ENCODE measurements around the gene KCNN1.
A peak's percentile ranks its signal among the peaks of the same experiment; 100 is the strongest.
"Not testable (repeated sequence)": the region's sequence is repeated elsewhere in the genome, so short reads cannot be mapped to it uniquely, and the experiment has no call there.

KCNN1 gene

GRCh38 chr19:17966550-17967256 is at the start of gene KCNN1:
Gene KCNN1, plus strand, starts transcription at chr19:17967107. Its CDS starts 6,782 bp downstream, at chr19:17973889.
- DNase-seq (ENCODE audit: low read depth in 2 of 2): no peak

GRCh38 chr19:17918151-17918550 is 48.8 kb upstream of the KCNN1 start:
- not testable (repeated sequence) for DNase-seq (ENCODE audit: low read depth in 2 of 2)

- DNase-seq (ENCODE audit: low read depth in 2 of 2): not testable (repeated sequence)
Observed at GRCh38 chr19:17919122-17919521, 47.8 kb upstream of the KCNN1 start.

DNA sequence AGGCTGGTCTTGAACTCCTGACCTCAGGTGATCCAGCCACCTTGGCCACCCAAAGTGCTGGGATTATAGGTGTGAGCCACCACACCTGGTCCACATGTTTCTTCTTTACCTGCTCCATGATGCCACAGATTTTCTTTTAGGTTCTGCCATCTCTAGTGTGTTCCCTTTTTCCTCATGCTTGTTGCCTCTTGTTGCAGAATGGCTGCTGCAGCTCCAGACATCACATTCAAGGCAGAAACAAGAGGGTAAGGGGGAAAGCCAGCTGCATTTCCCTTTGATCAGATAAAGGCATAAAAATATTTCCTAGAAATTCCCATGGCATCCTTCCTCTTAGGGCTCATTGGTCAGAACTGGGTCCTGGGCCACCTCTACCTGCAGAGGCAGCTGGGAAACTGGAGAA is 46.4 kb upstream of the KCNN1 start:
- no peak for DNase-seq (ENCODE audit: low read depth in 2 of 2)

DNA sequence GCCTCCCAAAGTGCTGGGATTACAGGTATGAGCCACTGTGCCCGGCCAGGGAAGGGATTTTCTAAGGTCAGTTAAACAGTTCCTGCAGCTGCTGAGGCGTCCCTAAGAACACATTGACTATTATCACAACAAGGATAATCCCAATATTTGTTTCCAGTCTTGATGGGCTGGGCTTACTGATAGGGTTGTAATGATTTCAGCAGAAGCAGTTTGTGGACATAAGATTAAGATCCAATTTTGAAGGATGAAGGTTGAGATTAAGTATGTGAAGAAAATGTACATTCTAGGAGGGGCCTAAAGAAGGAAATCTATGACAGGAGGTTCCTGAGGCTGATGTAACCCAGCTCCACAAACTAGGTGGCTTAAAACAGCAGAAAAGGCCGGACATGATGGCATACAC is 44.8 kb upstream of the KCNN1 start:
- DNase-seq (ENCODE audit: low read depth in 2 of 2): no peak

GRCh38 chr19:17926044-17926443 is 40.9 kb upstream of the KCNN1 start:
- no peak for DNase-seq (ENCODE audit: low read depth in 2 of 2)

GRCh38 chr19:17929056-17929455 is 37.9 kb upstream of the KCNN1 start:
- DNase-seq (ENCODE audit: low read depth in 2 of 2): no peak

- DNase-seq (ENCODE audit: low read depth in 2 of 2): peak in 1 of 2 experiments; percentile 23
Observed at GRCh38 chr19:17931532-17932191, 35.2 kb upstream of the KCNN1 start.

DNA sequence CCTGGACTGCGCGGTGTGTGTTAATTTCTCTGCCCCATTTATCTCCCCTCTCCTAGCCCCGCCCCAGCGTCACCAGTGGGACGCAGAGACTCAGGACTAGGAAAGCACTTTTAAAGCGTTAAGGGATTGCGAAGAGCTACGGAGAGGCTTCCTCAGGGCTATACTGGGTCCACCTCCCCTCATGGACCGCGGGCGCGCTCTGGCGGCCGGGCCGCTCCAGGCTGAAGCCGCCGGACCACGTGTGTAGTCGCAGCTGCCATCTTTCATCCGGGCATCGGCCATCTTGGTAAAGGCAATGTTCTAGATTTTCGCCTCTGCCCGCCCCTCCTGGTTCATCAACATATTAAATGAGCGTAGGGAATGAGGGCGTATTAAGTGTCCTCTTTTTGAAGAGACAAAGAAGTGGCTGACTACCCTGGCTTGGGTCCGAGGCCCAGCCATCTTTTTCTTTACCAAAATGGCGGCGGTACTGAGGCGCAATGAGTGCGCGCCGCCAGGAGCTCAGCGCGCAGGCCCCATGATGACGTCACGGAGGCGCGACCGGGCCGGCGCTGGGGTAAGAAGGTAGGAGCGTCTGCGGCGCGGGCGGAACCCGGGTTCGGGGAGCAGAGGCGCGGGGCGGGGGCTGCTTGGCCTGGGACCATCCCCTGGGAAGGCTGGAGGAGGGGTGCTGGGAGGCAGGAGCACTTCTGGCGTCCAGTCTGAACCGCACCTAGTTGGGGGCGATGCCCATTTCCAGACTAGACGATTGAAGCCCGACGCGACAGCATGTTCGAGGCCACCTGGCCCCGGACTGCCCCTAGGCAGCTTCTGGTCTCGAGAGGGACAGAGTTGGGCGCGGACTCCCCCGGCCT is 34.2 kb upstream of the KCNN1 start, which contains the start of gene CCDC124:
Gene CCDC124, plus strand, starts transcription at position 531 of the 854 bp plus-strand sequence. CDS start 3,406 bp downstream, outside the sequence.
- peak; percentile 81 to 88 for DNase-seq (ENCODE audit: low read depth in 2 of 2)

DNA sequence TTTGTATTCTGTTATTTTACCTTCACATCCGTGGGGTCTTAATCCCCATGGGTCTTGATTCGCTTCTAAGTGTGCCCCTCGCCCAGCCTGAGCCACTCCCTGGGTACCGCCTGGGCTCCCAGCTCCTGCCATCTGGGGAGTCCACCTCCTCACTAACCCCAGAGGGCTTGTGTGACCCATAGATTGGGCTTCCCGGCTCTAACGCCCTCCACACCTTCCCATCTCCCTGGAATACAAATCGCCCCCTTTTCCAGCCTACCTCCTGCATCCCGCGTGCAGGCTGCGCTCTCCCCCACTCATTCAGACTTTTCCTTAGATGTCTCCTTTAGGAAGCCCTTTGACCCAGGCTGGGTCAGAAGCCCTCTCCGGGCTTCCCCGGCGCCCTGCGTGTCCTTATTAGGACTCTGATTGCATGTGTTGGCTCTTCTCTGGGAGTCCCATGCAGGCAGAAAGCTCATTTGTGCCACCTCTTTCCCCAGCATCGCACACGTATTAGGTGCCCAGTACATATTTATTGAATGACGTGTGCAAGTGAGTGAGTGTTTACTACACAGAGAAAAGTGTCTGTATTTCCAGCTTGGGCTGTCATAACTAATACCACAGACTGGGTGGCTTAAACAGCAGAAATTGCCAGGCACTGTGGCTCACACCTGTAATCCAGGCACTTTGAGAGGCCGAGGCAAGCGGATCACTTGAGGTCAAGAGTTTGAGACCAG is 33.3 kb upstream of the KCNN1 start:
- DNase-seq (ENCODE audit: low read depth in 2 of 2): no peak

DNA sequence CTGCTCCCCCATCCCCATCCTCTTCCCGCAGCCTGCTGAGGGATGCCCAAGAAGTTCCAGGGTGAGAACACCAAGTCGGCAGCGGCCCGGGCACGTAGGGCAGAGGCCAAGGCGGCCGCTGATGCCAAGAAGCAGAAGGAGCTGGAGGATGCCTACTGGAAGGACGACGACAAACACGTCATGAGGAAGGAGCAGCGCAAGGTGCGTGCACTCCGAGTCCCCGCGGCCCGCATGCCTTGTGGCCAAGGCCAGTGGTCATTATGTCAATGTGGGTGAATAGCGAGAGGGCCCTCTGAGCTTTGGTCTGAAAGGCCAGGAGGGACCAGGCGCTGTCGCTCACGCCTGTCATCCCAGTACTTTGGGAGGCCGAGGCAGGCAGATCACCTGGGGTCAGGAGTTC is 30.5 kb upstream of the KCNN1 start:
- no peak for DNase-seq (ENCODE audit: low read depth in 2 of 2)

DNA sequence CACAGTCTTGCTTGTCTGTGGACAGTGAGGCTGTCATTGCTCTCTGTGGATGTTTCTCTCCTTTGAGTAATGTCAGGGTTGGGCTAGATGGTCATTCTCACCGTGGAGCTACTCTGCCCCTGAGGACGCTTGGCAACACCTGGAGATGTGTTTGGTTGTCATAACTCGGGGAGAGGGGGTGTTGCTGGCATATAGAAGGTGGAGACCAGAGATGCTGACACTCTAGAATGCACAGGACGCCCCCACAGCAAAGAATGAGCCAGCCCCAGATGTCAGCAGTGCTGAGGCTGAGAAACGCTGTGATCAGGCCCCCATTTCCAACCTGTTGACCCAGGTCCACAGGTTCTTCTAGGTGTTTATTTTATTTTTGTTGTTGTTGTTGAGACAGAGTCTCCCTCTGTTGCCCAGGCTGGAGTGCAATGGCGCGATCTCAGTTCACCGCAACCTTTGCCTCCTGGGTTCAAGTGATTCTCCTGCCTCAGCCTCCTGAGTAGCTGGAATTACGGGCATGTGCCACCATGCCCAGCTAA is 29.5 kb upstream of the KCNN1 start:
- no peak for DNase-seq (ENCODE audit: low read depth in 2 of 2)

DNA sequence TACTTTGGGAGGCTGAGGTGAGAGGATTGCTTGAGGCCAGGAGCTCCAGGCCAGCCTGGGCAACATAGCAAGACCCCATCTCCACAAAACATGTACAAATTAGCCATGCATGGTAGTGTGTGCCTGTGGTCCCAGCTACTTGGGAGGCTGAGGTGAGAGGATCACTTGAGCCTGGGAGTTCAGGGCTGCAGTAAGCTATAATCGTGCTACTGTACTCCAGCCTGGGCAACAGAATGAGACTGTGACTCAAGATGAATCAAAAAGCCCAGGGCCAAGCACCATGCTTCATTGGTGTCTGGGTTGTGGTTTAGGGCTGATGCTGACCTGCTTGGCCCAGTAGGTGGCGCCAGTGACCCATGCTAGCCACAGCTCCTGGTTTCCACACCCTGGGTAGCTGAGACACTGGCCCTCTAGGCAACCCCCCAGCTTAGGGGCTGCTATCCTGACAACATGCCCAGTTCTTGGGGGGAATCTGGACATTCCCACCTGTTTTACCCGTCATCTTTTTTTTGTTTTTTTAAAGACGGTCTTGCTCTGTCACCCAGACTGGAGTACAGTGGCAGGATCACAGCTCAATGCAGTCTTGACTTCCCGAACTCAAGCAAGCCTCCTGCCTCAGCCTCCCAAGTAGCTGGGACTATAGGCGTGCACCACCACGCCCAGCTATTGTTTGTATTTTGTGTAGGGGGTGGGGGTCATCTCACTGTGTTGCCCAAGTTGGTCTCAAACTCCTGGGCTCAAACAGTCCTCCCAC is 28.6 kb upstream of the KCNN1 start:
- peak; percentile 65 to 76 for DNase-seq (ENCODE audit: low read depth in 2 of 2)

DNA sequence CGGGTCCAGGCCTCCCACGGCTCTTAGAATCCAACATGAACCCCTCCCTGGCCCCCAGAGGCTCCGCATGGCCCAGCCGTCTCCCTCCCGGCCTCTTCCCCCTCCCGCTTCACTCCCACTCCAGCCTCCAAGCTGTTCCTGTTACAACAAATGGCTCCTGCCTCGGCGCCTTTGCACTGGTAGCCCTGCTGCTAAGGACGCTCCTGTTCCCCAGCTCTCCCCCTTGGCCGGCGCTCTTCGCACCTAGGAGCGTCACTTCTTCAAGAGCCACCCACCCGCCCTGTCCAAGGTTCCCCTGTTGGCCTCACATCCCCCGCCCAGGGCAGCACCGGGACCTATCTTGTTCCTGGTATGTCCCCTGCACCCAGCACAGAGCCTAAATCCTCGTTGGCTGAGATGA is 24.7 kb upstream of the KCNN1 start:
- no peak for DNase-seq (ENCODE audit: low read depth in 2 of 2)

DNA sequence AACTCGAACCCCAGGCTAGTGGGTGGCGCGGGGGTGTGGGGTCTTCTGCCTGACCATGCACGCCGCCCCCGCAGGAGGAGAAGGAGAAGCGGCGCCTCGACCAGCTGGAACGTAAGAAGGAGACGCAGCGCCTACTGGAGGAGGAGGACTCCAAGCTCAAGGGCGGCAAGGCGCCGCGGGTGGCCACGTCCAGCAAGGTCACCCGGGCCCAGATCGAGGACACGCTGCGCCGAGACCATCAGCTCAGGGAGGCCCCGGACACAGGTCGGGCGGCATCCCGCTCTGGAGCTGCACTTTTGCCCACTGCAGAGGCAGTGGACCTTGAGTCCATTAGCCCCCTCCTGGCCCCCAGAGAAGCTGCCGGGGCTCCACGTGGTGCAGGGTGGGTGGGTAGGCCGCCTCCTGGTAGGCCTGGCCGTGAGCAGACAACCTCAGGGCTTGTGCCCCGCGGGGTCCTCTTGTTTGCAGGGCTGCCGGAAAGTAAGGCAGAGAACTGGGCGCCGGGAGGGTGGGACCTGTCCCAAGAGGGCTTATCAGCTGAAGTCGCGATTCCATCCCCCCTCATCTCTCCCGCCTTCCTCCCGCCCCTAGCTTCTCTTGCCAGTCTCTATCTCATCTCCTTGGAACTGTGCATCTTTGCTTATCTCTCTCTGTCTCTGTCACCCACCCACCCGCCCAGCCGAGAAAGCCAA is 24.2 kb upstream of the KCNN1 start:
- DNase-seq (ENCODE audit: low read depth in 2 of 2): no peak

DNA sequence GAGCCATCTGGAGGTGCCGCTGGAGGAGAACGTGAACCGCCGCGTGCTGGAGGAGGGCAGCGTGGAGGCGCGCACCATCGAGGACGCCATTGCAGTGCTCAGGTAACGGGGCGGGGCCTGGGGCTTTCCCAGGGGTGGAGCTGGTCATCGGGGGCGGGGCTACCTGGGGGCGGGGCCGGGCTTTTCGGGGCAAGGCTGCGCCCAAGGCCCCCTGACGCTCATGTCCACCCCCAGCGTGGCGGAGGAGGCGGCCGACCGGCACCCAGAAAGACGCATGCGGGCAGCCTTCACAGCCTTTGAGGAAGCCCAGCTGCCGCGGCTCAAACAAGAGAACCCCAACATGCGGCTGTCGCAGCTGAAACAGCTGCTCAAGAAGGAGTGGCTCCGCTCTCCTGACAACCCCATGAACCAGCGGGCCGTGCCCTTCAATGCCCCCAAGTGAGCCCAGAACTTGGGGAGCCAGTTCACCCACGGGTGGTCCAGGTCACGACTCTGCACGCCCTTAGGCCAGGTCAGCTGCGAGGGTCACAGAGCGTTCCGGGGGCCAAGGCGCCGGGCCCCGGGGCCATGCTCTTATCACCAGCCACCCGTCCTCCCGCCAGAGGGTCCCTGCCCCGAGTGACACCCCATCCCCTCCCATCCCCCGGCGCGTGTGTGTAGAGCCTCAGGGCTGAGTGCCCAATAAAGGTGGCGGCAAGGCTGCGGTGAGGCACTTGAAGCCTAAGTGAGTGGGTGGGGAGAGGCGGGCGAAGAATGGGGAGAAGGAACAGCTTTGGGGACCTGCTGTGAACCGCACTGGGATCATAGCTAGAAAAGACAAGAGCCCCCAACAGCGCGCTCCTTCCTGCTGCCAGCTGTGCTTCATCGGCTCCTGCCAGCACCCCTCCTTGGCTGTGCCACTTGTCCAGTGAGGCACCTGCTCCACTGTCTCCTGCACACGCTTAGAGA is 23.4 kb upstream of the KCNN1 start:
- DNase-seq (ENCODE audit: low read depth in 2 of 2): no peak

DNA sequence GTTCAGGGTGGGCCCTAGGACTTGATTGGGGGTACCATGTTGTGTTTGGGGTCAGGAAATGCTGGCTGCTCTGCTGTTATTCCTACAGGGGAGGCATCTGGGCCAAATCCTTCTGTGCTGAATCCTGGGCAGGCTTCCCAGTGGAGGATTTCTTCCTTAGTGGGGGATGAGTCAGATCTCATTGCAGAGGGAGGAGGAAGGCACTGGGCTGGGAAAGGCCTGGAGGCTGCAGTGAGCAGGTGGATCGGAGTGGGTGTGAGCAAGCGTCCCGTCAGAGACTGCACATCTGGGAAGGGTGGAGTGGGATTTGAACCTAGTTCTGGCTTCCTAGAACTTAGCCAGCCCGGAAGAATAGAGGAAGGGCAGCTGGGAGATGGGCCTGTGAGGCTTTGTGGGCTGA is 22.6 kb upstream of the KCNN1 start:
- no peak for DNase-seq (ENCODE audit: low read depth in 2 of 2)

DNA sequence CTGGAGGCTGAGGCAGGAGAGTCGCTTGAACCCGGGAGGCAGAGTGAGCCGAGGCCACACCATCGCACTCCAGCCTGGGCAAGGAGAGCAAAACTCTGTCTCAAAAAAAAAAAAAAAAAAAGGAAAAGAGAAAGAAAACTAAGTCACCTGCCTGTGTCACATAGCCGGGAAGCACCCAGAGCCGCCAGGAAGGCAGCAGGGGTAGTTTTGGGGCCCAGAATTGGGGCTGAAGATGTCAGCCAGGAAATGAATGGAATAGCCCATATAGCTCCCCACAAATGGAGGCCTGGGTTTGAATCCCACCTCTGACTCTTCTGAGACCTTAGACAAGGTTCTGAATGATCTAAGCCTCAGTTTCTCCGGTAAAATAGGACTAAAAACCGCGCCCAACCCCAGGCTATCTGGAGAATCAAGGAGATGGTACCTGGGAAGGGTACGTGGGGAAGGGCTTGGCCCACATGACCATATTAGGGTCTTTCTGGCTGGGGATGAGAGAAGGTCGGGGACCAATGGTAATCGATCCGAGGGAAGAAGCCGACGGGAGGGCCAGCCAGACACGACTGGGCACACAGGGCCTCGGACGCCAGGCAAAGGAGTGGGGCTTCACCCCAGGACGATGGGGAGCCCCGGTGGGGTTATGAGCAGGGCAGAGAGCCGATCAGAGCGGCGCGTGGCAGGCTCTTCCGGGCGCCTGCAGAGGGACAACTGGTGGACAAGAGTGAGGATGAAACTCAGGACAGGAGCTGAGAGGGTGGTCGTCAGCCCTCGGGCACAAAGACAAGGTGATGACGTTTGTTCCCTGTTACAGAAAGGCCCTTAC is 19.7 kb upstream of the KCNN1 start:
- no peak for DNase-seq (ENCODE audit: low read depth in 2 of 2)

Data from stimulated activated CD4-positive, alpha-beta T cell treated with anti-CD3 and anti-CD28 coated beads, Interleukin-12 subunit alpha, Interleukin-12 subunit beta, amount 100 ng/mL, for 24 hours (primary cell).